ENCODE measurements around the gene SLC12A9.

DNA sequence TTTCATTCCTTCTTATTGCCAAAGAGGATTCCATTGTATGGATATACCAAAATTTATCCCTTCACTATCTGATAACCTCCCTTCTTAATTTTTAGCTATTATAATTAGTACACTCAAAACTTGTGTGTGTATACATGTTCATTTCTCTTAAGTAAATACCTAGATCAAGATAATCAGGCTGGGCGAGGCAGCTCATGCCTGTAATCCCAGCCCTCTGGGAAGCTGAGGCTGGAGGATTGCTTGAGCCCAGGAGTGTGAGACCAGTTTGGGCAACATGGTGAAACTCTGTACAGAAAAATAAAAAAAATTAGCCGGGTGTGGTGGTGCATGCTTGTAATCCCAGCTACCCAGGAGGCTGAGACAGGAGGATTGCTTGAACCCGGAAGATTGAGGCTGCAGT lies 59.0 kb downstream of the SLC12A9 start:
- TF ChIP-seq, protein P1, sequence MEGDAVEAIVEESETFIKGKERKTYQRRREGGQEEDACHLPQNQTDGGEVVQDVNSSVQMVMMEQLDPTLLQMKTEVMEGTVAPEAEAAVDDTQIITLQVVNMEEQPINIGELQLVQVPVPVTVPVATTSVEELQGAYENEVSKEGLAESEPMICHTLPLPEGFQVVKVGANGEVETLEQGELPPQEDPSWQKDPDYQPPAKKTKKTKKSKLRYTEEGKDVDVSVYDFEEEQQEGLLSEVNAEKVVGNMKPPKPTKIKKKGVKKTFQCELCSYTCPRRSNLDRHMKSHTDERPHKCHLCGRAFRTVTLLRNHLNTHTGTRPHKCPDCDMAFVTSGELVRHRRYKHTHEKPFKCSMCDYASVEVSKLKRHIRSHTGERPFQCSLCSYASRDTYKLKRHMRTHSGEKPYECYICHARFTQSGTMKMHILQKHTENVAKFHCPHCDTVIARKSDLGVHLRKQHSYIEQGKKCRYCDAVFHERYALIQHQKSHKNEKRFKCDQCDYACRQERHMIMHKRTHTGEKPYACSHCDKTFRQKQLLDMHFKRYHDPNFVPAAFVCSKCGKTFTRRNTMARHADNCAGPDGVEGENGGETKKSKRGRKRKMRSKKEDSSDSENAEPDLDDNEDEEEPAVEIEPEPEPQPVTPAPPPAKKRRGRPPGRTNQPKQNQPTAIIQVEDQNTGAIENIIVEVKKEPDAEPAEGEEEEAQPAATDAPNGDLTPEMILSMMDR (IDR thresholded peaks at IDR 0.05) = no peak
- TF ChIP-seq ZFX (IDR thresholded peaks at IDR 0.05; ENCODE audit: borderline replicate concordance) = no peak

All from 22Rv1 (cell line).